ENCODE results near the gene CYB5B. TPM values are rescaled to one million over a fixed set of nuclear protein-coding genes. Genes with fewer than 3 reads are reported as not detected.

CYB5B gene
- total and polyA plus RNA-seq, 8 donors = 101 to 119 (median 107) TPM

DNA sequence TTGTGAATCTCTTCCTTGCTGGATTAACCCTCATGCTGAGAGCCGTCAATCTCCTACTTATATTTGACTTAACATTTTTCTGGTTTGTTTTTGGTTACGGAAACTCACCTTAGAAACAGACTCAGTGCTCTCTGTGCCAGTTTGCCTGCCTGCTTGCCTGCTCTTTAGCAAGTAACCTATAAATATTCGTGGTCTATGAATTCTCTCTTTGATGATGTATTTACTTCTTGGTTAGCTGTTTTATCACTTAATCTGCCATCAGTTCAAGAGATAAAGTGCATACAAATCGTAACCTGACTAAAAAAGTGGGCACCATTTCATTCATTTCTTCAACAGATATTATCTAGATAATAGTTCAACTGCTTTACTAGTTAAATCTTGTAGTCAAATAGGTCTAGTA lies 26.7 kb downstream of the CYB5B start:
- no peak for DNase-seq
- TF ChIP-seq, protein P1, sequence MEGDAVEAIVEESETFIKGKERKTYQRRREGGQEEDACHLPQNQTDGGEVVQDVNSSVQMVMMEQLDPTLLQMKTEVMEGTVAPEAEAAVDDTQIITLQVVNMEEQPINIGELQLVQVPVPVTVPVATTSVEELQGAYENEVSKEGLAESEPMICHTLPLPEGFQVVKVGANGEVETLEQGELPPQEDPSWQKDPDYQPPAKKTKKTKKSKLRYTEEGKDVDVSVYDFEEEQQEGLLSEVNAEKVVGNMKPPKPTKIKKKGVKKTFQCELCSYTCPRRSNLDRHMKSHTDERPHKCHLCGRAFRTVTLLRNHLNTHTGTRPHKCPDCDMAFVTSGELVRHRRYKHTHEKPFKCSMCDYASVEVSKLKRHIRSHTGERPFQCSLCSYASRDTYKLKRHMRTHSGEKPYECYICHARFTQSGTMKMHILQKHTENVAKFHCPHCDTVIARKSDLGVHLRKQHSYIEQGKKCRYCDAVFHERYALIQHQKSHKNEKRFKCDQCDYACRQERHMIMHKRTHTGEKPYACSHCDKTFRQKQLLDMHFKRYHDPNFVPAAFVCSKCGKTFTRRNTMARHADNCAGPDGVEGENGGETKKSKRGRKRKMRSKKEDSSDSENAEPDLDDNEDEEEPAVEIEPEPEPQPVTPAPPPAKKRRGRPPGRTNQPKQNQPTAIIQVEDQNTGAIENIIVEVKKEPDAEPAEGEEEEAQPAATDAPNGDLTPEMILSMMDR (IDR thresholded peaks at IDR 0.05) = no peak
- Histone ChIP-seq H3K27ac (no peak overlapping the region), H3K4me1 (peaks cover 4 to 23% of the 10 kb centered on the region in 2 donors), H3K27me3 (no peaks in the 10 kb centered on the region), H3K9me3 (no peaks in the 10 kb centered on the region), H3K4me3 (no peak overlapping the region), H3K36me3 (peaks cover 0 to 55% of the 10 kb centered on the region in 2 donors)
- intact Hi-C loops (cut with DNase I) = no loop called here
- peak; percentile 52 for ATAC-seq

GRCh38 chr16:69453936-69454335 lies 29.5 kb downstream of the CYB5B start:
- DNase-seq (no peak), ATAC-seq (no peak)
- H3K4me1 ChIP-seq = peaks cover 0 to 7% of the 10 kb centered on the region in 2 donors
- peaks cover 0 to 49% of the 10 kb centered on the region in 2 donors for H3K36me3 ChIP-seq
- no peak overlapping the region for H3K4me3 ChIP-seq
- intact Hi-C loops (cut with DNase I) = no loop called here
- no peaks in the 10 kb centered on the region for H3K9me3 ChIP-seq
- no peaks in the 10 kb centered on the region for H3K27me3 ChIP-seq
- H3K27ac ChIP-seq = no peak overlapping the region
- TF ChIP-seq, protein P1 (IDR thresholded peaks at IDR 0.05) = no peak

GRCh38 chr16:69463876-69464275 lies 39.5 kb downstream of the CYB5B start:
- intact Hi-C loops (cut with DNase I) = no loop called here
- DNase-seq (no peak), ATAC-seq (no peak)
- H3K27ac ChIP-seq = no peak overlapping the region
- no peaks in the 10 kb centered on the region for H3K9me3 ChIP-seq
- peaks cover 0 to 43% of the 10 kb centered on the region in 2 donors for H3K36me3 ChIP-seq
- no peak overlapping the region for H3K4me3 ChIP-seq
- TF ChIP-seq, protein P1 (IDR thresholded peaks at IDR 0.05) = no peak
- H3K4me1 ChIP-seq = peaks cover 0 to 27% of the 10 kb centered on the region in 2 donors
- peaks cover 0 to 13% of the 10 kb centered on the region in 2 donors for H3K27me3 ChIP-seq

GRCh38 chr16:69465083-69465721 lies 40.8 kb downstream of the CYB5B start:
- no peak overlapping the region for H3K27ac ChIP-seq
- intact Hi-C loops (cut with DNase I) = no loop called here
- TF ChIP-seq, protein P1 (IDR thresholded peaks at IDR 0.05) = no peak
- ATAC-seq = peak; percentile 52
- peak in 1 of 4 donors; percentile 20 for DNase-seq
- H3K9me3 ChIP-seq = no peaks in the 10 kb centered on the region
- peaks cover 0 to 16% of the 10 kb centered on the region in 2 donors for H3K27me3 ChIP-seq
- H3K36me3 ChIP-seq = peaks cover 0 to 31% of the 10 kb centered on the region in 2 donors
- peaks cover 0 to 37% of the 10 kb centered on the region in 2 donors for H3K4me1 ChIP-seq
- no peak overlapping the region for H3K4me3 ChIP-seq

GRCh38 chr16:69465881-69466280 lies 41.5 kb downstream of the CYB5B start:
- ATAC-seq (no peak), DNase-seq (no peak)
- H3K27ac ChIP-seq = no peak overlapping the region
- H3K4me1 ChIP-seq = peaks cover 0 to 39% of the 10 kb centered on the region in 2 donors
- intact Hi-C loops (cut with DNase I) = no loop called here
- no peaks in the 10 kb centered on the region for H3K9me3 ChIP-seq
- H3K27me3 ChIP-seq = peaks cover 0 to 19% of the 10 kb centered on the region in 2 donors
- no peak overlapping the region for H3K4me3 ChIP-seq
- H3K36me3 ChIP-seq = peaks cover 0 to 24% of the 10 kb centered on the region in 2 donors
- TF ChIP-seq, protein P1 (IDR thresholded peaks at IDR 0.05) = no peak
